WTC11 (cell line): ENCODE measurements around the gene PRELID3B. TPM values are rescaled to one million over a fixed set of nuclear protein-coding genes. Genes with fewer than 3 reads are reported as not detected.

ENCODE experiments used
- ATAC-seq: fragments of 200-7000 bp; cut with Tn5 transposase; 2 replicates; pipeline ENCODE4 v1.10.0; 2021; ENCODE audit warnings: mild to moderate bottlenecking, moderate library complexity
- CTCF ChIA-PET: fragments of 300-600 bp; sonication (Branson Sonifier 250); formaldehyde crosslinking; loops from one replicate; lab custom pipeline; 2021; ENCODE audit warnings: antibody characterized with exemption; lab: Charles Lee
- POLR2A ChIA-PET: fragments of 350-600 bp; sonication (Branson Sonifier 250); formaldehyde crosslinking; loops from one replicate; lab custom pipeline; 2021; ENCODE audit warnings: antibody characterized with exemption; lab: Charles Lee
- DNase-seq: peaks from one replicate; pipeline ENCODE4 v3.0.0; 2021; ENCODE audit warnings: low spot score
- H3K27ac Mint-ChIP-seq: 2 replicates; pipeline ENCODE4 v1.8.0; 2021; ENCODE audit warnings: mixed read lengths
- H3K27me3 Mint-ChIP-seq: 2 replicates; pipeline ENCODE4 v1.8.0; 2021; ENCODE audit warnings: low read depth, mild to moderate bottlenecking, moderate library complexity, mixed read lengths
- H3K36me3 Mint-ChIP-seq: 2 replicates; pipeline ENCODE4 v1.8.0; 2021; ENCODE audit warnings: mixed read lengths
- H3K4me1 Mint-ChIP-seq: 2 replicates; pipeline ENCODE4 v1.8.0; 2022; ENCODE audit warnings: mixed read lengths
- H3K4me3 Mint-ChIP-seq: 2 replicates; pipeline ENCODE4 v1.8.0; 2021; ENCODE audit warnings: mild to moderate bottlenecking, moderate library complexity, mixed read lengths
- H3K9me3 Mint-ChIP-seq: 2 replicates; pipeline ENCODE4 v1.8.0; 2021; ENCODE audit warnings: mixed read lengths
- CBFB ChIP-seq: sonication (generic); formaldehyde crosslinking; IDR thresholded peaks from 2 replicates; pipeline ENCODE4 v1.8.1; 2022; ENCODE audit warnings: mild to moderate bottlenecking, low read depth, missing genetic modification reagents
- ESRRA ChIP-seq: sonication (generic); formaldehyde crosslinking; IDR thresholded peaks from 2 replicates; pipeline ENCODE4 v1.8.1; 2022; ENCODE audit warnings: mild to moderate bottlenecking, missing genetic modification reagents, borderline replicate concordance
- GTF2I ChIP-seq: fragments of 250-450 bp; sonication (Bioruptor Pico); conservative IDR thresholded peaks from 2 replicates; pipeline ENCODE4 v1.4.0; 2021; ENCODE audit warnings: mild to moderate bottlenecking
- NFATC4 ChIP-seq: fragments of 250-450 bp; sonication (Bioruptor Pico); IDR thresholded peaks from 2 replicates; pipeline ENCODE4 v1.9.0; 2021; ENCODE audit warnings: mild to moderate bottlenecking
- TEAD4 ChIP-seq: sonication (generic); formaldehyde crosslinking; IDR thresholded peaks from 2 replicates; pipeline ENCODE4 v1.8.0; 2022; ENCODE audit warnings: mild to moderate bottlenecking, missing genetic modification reagents
- ZNF263 ChIP-seq: sonication (generic); formaldehyde crosslinking; IDR thresholded peaks from 2 replicates; pipeline ENCODE4 v1.8.1; 2022; ENCODE audit warnings: low read depth, mild to moderate bottlenecking, moderate library complexity, missing genetic modification reagents
- ZNF671 ChIP-seq: fragments of 250-450 bp; sonication (Bioruptor Pico); IDR thresholded peaks from 2 replicates; pipeline ENCODE4 v1.8.0; 2021; ENCODE audit warnings: mild to moderate bottlenecking
- total RNA-seq: library from RNA; stranded (reverse); gene quantifications from 3 replicates; pipeline ENCODE4 v1.2.3, GENCODE V29; 2021
- TF ChIP-seq, protein P1 (sequence below): sonication (generic); formaldehyde crosslinking; IDR thresholded peaks from 2 replicates; pipeline ENCODE4 v1.8.1; 2023; ENCODE audit warnings: mild to moderate bottlenecking, missing genetic modification reagents
- TF ChIP-seq, protein P2 (sequence below): fragments of 250-450 bp; sonication (Bioruptor Pico); IDR thresholded peaks from 2 replicates; pipeline ENCODE4 v1.9.0; 2021; ENCODE audit warnings: moderate library complexity, mild to moderate bottlenecking, inconsistent platforms, borderline replicate concordance
- TF ChIP-seq, protein P3 (sequence below): sonication (generic); formaldehyde crosslinking; conservative IDR thresholded peaks from 2 replicates; pipeline ENCODE4 v1.8.1; 2022; ENCODE audit warnings: mild to moderate bottlenecking, missing genetic modification reagents
- TF ChIP-seq, protein P4 (sequence below): fragments of 250-450 bp; sonication (Bioruptor Pico); IDR thresholded peaks from 2 replicates; pipeline ENCODE4 v1.8.0; 2021; ENCODE audit warnings: mild to moderate bottlenecking
- TF ChIP-seq, protein P5 (sequence below): sonication (generic); formaldehyde crosslinking; IDR thresholded peaks from 2 replicates; pipeline ENCODE4 v1.8.0; 2023; ENCODE audit warnings: mild to moderate bottlenecking, missing genetic modification reagents
- TF ChIP-seq, protein P6 (sequence below): sonication (generic); formaldehyde crosslinking; IDR thresholded peaks from 2 replicates; pipeline ENCODE4 v1.8.0; 2022; ENCODE audit warnings: mild to moderate bottlenecking, missing genetic modification reagents

The PRELID3B gene
- total RNA-seq, 1 experiment from 2014 or later = 46.9 TPM

DNA sequence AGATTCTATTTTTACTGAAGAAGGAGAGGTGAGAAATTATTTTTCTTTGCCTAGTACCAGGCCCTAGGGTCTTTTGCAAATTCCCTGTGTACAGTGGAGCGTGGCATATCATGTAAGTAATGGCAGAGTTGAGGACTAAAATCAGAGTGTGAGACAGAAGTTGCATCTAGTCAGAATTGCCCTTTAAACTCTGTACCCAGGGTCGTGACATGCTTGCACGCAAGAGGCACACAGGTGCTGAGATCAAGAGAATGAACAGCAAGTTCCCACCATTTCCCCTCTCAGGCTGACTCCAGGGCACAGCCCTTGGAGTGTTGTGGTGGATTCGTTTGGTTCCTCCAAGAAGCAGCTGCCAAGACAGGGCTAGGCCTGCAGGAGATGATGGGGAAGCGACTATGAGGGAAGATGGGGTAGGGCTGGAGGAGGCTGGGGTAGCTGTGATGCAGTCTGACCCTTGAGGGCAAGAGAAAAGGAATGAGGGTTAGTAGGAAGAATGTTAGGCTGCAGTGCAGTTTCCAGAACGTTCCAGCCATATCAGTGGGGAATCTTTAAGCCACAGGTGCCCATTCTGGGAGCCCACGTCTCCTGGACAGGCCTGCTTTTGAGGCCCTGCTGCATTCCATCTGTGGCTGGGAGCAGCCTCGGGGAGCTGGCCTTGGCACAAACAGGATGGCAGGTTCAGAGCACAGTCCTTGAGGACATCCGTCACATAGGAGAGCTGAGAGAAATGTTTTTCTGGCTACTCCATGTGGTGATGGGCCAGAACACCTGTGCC is 54.6 kb downstream of the PRELID3B start:
- Mint-ChIP-seq H3K9me3 (no peaks in the 10 kb centered on the region), H3K27me3 (no peaks in the 10 kb centered on the region), H3K27ac (no peak overlapping the region), H3K4me3 (no peak overlapping the region), H3K36me3 (peaks cover 64% of the 10 kb centered on the region), H3K4me1 (peaks cover 12% of the 10 kb centered on the region)
- ATAC-seq = no peak
- POLR2A ChIA-PET = no interaction called here
- DNase-seq = no peak
- TF ChIP-seq, protein P1, sequence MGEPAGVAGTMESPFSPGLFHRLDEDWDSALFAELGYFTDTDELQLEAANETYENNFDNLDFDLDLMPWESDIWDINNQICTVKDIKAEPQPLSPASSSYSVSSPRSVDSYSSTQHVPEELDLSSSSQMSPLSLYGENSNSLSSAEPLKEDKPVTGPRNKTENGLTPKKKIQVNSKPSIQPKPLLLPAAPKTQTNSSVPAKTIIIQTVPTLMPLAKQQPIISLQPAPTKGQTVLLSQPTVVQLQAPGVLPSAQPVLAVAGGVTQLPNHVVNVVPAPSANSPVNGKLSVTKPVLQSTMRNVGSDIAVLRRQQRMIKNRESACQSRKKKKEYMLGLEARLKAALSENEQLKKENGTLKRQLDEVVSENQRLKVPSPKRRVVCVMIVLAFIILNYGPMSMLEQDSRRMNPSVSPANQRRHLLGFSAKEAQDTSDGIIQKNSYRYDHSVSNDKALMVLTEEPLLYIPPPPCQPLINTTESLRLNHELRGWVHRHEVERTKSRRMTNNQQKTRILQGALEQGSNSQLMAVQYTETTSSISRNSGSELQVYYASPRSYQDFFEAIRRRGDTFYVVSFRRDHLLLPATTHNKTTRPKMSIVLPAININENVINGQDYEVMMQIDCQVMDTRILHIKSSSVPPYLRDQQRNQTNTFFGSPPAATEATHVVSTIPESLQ (CRISPR knock-in tag) = no peak
- TF ChIP-seq, protein P2, sequence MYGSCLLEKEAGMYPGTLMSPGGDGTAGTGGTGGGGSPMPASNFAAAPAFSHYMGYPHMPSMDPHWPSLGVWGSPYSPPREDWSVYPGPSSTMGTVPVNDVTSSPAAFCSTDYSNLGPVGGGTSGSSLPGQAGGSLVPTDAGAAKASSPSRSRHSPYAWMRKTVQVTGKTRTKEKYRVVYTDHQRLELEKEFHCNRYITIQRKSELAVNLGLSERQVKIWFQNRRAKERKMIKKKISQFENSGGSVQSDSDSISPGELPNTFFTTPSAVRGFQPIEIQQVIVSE = no peak
- TF ChIP-seq ZNF263 (CRISPR knock-in tag) (no peak), ESRRA (CRISPR knock-in tag) (no peak), NFATC4 (no peak), CBFB (CRISPR knock-in tag) (no peak), GTF2I (CRISPR knock-in tag) (no peak)
- TF ChIP-seq, protein P3, sequence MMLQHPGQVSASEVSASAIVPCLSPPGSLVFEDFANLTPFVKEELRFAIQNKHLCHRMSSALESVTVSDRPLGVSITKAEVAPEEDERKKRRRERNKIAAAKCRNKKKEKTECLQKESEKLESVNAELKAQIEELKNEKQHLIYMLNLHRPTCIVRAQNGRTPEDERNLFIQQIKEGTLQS (CRISPR knock-in tag) = no peak
- TF ChIP-seq, protein P4, sequence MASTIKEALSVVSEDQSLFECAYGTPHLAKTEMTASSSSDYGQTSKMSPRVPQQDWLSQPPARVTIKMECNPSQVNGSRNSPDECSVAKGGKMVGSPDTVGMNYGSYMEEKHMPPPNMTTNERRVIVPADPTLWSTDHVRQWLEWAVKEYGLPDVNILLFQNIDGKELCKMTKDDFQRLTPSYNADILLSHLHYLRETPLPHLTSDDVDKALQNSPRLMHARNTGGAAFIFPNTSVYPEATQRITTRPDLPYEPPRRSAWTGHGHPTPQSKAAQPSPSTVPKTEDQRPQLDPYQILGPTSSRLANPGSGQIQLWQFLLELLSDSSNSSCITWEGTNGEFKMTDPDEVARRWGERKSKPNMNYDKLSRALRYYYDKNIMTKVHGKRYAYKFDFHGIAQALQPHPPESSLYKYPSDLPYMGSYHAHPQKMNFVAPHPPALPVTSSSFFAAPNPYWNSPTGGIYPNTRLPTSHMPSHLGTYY = no peak
- CTCF ChIA-PET = interaction anchor here (0.8 kb wide), 1 partner anchor 468 kb away, joined by 3 read pairs; no protein-coding TSS in a partner anchor

DNA sequence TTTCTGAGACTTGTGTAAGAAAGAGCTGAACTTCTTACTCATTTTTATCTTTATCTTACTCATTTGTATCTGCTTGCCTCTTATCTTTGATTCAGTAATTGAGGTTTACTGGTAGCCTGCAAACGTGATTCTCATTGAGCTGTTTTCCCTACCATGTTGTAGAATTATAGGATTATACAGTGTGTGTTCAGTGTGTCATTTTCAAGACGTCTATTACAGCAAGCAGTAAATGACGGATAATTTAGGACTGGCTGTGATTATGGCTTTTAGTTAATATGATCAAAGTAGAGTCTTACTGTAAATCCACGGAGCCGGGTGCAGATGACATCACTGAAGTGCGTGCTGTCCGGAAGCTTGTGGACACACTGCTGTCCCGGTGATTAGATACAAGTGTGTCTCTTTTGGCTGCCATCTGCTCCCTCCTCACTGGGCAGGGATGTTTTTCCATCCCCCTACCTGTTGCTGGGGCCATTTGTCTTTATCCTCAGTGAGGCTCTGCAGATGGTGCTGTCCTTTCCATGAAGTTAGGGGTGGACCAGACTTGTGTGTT is 55.5 kb downstream of the PRELID3B start:
- POLR2A ChIA-PET = no interaction called here
- TF ChIP-seq, protein P5, sequence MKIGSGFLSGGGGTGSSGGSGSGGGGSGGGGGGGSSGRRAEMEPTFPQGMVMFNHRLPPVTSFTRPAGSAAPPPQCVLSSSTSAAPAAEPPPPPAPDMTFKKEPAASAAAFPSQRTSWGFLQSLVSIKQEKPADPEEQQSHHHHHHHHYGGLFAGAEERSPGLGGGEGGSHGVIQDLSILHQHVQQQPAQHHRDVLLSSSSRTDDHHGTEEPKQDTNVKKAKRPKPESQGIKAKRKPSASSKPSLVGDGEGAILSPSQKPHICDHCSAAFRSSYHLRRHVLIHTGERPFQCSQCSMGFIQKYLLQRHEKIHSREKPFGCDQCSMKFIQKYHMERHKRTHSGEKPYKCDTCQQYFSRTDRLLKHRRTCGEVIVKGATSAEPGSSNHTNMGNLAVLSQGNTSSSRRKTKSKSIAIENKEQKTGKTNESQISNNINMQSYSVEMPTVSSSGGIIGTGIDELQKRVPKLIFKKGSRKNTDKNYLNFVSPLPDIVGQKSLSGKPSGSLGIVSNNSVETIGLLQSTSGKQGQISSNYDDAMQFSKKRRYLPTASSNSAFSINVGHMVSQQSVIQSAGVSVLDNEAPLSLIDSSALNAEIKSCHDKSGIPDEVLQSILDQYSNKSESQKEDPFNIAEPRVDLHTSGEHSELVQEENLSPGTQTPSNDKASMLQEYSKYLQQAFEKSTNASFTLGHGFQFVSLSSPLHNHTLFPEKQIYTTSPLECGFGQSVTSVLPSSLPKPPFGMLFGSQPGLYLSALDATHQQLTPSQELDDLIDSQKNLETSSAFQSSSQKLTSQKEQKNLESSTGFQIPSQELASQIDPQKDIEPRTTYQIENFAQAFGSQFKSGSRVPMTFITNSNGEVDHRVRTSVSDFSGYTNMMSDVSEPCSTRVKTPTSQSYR (CRISPR knock-in tag) = no peak
- TF ChIP-seq TEAD4 (CRISPR knock-in tag) (no peak), ZNF671 (CRISPR knock-in tag) (no peak)
- TF ChIP-seq, protein P6, sequence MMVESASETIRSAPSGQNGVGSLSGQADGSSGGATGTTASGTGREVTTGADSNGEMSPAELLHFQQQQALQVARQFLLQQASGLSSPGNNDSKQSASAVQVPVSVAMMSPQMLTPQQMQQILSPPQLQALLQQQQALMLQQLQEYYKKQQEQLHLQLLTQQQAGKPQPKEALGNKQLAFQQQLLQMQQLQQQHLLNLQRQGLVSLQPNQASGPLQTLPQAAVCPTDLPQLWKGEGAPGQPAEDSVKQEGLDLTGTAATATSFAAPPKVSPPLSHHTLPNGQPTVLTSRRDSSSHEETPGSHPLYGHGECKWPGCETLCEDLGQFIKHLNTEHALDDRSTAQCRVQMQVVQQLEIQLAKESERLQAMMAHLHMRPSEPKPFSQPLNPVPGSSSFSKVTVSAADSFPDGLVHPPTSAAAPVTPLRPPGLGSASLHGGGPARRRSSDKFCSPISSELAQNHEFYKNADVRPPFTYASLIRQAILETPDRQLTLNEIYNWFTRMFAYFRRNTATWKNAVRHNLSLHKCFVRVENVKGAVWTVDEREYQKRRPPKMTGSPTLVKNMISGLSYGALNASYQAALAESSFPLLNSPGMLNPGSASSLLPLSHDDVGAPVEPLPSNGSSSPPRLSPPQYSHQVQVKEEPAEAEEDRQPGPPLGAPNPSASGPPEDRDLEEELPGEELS (CRISPR knock-in tag) = no peak
- H3K4me1 Mint-ChIP-seq = peaks cover 19% of the 10 kb centered on the region
- H3K9me3 Mint-ChIP-seq = no peaks in the 10 kb centered on the region
- no peaks in the 10 kb centered on the region for H3K27me3 Mint-ChIP-seq
- CTCF ChIA-PET = no interaction called here
- no peak for ATAC-seq
- H3K36me3 Mint-ChIP-seq = peaks cover 60% of the 10 kb centered on the region
- no peak overlapping the region for H3K4me3 Mint-ChIP-seq
- no peak overlapping the region for H3K27ac Mint-ChIP-seq
- no peak for DNase-seq
